Measurements from ENCODE around the gene TSPAN14. TPM values are rescaled to one million over a fixed set of nuclear protein-coding genes. Genes with fewer than 3 reads are reported as not detected.

Gene TSPAN14
- total and polyA plus RNA-seq, 10 of the 15 experiments (the other 5 are each of a cell fraction or from before 2014, with no cell fraction given): 2.5 to 31.7 (median 17.9) TPM

DNA sequence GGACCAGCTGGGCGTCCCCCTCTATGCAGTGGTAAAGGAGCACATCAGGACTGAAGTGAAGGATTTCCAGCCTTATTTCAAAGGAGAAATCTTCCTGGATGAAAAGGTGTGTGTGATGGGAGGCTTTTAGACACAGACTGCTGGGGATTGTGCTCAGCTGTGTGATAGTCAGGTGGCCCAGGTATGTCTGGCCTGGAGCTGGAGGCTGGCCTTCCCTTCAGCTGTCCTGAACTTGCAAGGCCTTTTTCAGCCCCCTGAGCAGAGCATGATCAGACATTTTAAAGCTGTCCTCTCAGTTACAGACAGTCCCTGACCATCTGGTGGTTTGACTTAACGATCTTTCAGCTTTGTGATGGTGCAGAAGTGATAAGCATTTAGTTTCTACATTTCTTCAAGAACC, 28.2 kb upstream of the TSPAN14 start:
- intact Hi-C loops (cut with micrococcal nuclease; ENCODE audit: unreplicated experiment) (no loop called here), in situ Hi-C loops (cut with MboI) (no loop called here)
- Histone ChIP-seq H3K4me1 (ENCODE audit: control insufficient read depth, insufficient read depth, low read length) (peaks cover 20% of the 10 kb centered on the region), H3K27ac (ENCODE audit: control insufficient read depth, insufficient read depth) (no peak overlapping the region), H2AFZ (ENCODE audit: control insufficient read depth, low read depth, low read length) (no peak overlapping the region), H3K9ac (ENCODE audit: control insufficient read depth, insufficient read depth, low read length) (no peak overlapping the region), H3K4me3 (no peak overlapping the region), H3K79me2 (ENCODE audit: control insufficient read depth, insufficient read depth, low read length) (no peaks in the 10 kb centered on the region), H3K36me3 (ENCODE audit: control insufficient read depth in 2 of 2, insufficient read depth in 2 of 2, low read length in 1 of 2) (no peaks in the 10 kb centered on the region), H3K27me3 (replicated peaks in 1 of 2; ENCODE audit: control insufficient read depth in 2 of 2, insufficient read depth in 2 of 2, low read length in 1 of 2) (no peaks in the 10 kb centered on the region), H4K20me1 (ENCODE audit: control insufficient read depth, insufficient read depth) (no peaks in the 10 kb centered on the region), H3K4me2 (ENCODE audit: control insufficient read depth, insufficient read depth) (no peak overlapping the region), H3K9me3 (replicated peaks; ENCODE audit: control insufficient read depth, insufficient read depth, low read length) (no peaks in the 10 kb centered on the region)
- ATAC-seq (no peak), FAIRE-seq (no peak), DNase-seq (ENCODE audit: low read depth, low spot score) (no peak)
- TF ChIP-seq ATF7 (IDR thresholded peaks at IDR 0.05; ENCODE audit: low read depth) (no peak), TCF12 (IDR thresholded peaks at IDR 0.05; ENCODE audit: low read depth, low read length) (no peak), SPI1 (IDR thresholded peaks at IDR 0.05; ENCODE audit: borderline replicate concordance, insufficient read depth, low read depth, low read length) (no peak), RCOR1 (conservative IDR thresholded peaks at IDR 0.05; ENCODE audit: low read depth, low read length) (no peak), ZNF24 (IDR thresholded peaks at IDR 0.05) (no peak), CBX3 (IDR thresholded peaks at IDR 0.05; ENCODE audit: borderline replicate concordance, low read depth) (no peak), NBN (IDR thresholded peaks at IDR 0.05) (no peak), BACH1 (IDR thresholded peaks at IDR 0.05; ENCODE audit: borderline replicate concordance) (no peak), MYB (IDR thresholded peaks at IDR 0.05; ENCODE audit: borderline replicate concordance, low read depth, low read length) (no peak), NR2C2 (IDR thresholded peaks at IDR 0.05; ENCODE audit: borderline replicate concordance, control insufficient read depth, insufficient read length, low read depth) (no peak), ZNF274 (IDR thresholded peaks at IDR 0.05; ENCODE audit: insufficient read depth, insufficient read length) (no peak), LARP7 (IDR thresholded peaks at IDR 0.05) (no peak), YBX1 (IDR thresholded peaks at IDR 0.05) (no peak), HDAC2 (IDR thresholded peaks at IDR 0.05) (no peak), YY1 (IDR thresholded peaks at IDR 0.05; ENCODE audit: low read depth, low read length) (no peak)
- TF ChIP-seq, protein P1, sequence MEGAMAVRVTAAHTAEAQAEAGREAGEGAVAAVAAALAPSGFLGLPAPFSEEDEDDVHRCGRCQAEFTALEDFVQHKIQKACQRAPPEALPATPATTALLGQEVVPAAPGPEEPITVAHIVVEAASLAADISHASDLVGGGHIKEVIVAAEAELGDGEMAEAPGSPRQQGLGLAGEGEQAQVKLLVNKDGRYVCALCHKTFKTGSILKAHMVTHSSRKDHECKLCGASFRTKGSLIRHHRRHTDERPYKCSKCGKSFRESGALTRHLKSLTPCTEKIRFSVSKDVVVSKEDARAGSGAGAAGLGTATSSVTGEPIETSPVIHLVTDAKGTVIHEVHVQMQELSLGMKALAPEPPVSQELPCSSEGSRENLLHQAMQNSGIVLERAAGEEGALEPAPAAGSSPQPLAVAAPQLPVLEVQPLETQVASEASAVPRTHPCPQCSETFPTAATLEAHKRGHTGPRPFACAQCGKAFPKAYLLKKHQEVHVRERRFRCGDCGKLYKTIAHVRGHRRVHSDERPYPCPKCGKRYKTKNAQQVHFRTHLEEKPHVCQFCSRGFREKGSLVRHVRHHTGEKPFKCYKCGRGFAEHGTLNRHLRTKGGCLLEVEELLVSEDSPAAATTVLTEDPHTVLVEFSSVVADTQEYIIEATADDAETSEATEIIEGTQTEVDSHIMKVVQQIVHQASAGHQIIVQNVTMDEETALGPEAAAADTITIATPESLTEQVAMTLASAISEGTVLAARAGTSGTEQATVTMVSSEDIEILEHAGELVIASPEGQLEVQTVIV (IDR thresholded peaks at IDR 0.05; ENCODE audit: borderline replicate concordance, partially characterized antibody): no peak
- TF ChIP-seq, protein P2, sequence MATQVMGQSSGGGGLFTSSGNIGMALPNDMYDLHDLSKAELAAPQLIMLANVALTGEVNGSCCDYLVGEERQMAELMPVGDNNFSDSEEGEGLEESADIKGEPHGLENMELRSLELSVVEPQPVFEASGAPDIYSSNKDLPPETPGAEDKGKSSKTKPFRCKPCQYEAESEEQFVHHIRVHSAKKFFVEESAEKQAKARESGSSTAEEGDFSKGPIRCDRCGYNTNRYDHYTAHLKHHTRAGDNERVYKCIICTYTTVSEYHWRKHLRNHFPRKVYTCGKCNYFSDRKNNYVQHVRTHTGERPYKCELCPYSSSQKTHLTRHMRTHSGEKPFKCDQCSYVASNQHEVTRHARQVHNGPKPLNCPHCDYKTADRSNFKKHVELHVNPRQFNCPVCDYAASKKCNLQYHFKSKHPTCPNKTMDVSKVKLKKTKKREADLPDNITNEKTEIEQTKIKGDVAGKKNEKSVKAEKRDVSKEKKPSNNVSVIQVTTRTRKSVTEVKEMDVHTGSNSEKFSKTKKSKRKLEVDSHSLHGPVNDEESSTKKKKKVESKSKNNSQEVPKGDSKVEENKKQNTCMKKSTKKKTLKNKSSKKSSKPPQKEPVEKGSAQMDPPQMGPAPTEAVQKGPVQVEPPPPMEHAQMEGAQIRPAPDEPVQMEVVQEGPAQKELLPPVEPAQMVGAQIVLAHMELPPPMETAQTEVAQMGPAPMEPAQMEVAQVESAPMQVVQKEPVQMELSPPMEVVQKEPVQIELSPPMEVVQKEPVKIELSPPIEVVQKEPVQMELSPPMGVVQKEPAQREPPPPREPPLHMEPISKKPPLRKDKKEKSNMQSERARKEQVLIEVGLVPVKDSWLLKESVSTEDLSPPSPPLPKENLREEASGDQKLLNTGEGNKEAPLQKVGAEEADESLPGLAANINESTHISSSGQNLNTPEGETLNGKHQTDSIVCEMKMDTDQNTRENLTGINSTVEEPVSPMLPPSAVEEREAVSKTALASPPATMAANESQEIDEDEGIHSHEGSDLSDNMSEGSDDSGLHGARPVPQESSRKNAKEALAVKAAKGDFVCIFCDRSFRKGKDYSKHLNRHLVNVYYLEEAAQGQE (IDR thresholded peaks at IDR 0.05; ENCODE audit: low read depth, low read length): no peak
- ChIA-PET SMC1A (ENCODE audit: uncharacterized antibody, unreplicated experiment) (interaction anchor here (1.1 to 2.1 kb wide), 3 partner anchors 18 to 241 kb away, joined by 3 to 9 read pairs (median 5); partner anchors contain the start of gene PRXL2A), RAD21 (ENCODE audit: unreplicated experiment) (interaction anchor here (1.0 kb wide), 1 partner anchor 173 kb away, joined by 3 read pairs; no protein-coding TSS in a partner anchor), POLR2A (interaction anchor here (0.6 kb wide), 1 partner anchor 58 kb away, joined by 3 read pairs; no protein-coding TSS in a partner anchor), CTCF (interaction anchor here (0.9 to 2.4 kb wide), 3 partner anchors 19 to 173 kb away, joined by 3 to 8 read pairs (median 4); no protein-coding TSS in a partner anchor)
- no TSS peak for BruUV-seq (replicated peaks)
- 50% methylated on average over 2 of the region's 2 CpGs for WGBS (ENCODE audit: insufficient coverage, insufficient replicate concordance, low lambda C conversion rate, missing lambda C conversion rate)
